NOMO-1 treated with DMSO at 0.1 percent for 48 hours (cell line): ENCODE measurements around the gene KDM4F.
"Not testable (repeated sequence)": the region's sequence is repeated elsewhere in the genome, so short reads cannot be mapped to it uniquely, and the experiment has no call there.

Experiments
- DNase-seq: peaks from one replicate; lab custom pipeline; 2025; ENCODE audit not compliant: unreplicated experiment; lab: John Stamatoyannopoulos, UW

The KDM4F gene

DNA sequence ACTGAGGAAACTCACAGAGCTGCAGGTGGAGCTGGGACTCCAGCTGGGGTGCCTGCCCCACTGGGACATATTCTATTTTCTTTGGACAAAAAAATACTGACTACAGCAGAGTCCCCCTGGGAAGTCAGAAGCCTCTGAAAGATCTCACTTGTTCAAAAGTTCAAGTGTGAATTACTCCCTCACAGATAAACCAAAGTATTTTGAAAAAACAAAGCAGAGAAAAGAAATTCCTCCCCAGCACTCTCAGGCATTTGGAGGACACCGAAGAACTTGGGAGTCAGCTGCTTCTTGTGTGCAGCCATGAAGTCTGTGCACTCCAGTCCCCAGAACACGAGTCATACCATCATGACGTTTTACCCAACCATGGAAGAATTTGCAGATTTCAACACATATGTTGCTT, at the start of gene KDM4F:
TSS of gene KDM4F (plus strand) at position 301 of the 400 bp plus-strand sequence.
- not testable (repeated sequence) for DNase-seq

- DNase-seq, result no peak
These were observed 45.5 kb upstream of the KDM4F start for GRCh38 chr11:95003716-95004115.

DNA sequence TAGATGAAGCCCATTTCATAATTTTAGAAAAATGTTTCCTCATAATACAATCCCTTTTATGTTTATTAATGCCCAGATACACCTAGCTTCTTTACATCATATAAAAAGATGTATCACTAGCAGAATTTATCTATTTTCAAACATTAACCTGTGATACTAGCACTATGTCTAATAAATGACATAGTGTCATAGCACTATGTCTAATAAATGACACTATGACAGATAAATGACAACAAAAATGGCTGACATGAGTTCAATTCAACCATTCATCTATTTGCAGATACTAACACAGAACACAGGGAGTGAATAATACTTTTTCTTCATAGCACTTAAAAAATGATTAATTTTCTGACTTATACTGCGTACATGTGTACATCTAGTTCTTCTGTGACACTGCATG, 43.6 kb upstream of the KDM4F start:
- DNase-seq, result no peak

DNA sequence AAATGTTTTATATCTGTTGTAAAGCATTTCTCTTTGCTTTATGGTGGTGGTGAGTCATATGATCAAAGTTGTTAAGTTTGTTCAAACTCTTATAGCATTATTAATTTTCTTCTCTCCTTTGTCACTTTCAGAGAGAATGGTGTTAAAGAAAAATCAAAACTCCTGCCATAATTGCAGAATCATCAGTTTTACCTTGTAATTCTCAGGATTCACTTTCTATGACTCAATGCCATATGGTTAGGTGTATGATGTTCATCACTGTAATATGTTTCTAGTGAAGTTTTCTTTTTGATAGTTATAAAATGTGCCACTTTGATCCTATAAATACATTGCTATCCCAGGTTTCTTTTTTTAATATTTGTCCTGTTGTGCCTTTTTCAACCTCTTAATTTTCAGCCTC, 37.8 kb upstream of the KDM4F start:
- no peak for DNase-seq

DNA sequence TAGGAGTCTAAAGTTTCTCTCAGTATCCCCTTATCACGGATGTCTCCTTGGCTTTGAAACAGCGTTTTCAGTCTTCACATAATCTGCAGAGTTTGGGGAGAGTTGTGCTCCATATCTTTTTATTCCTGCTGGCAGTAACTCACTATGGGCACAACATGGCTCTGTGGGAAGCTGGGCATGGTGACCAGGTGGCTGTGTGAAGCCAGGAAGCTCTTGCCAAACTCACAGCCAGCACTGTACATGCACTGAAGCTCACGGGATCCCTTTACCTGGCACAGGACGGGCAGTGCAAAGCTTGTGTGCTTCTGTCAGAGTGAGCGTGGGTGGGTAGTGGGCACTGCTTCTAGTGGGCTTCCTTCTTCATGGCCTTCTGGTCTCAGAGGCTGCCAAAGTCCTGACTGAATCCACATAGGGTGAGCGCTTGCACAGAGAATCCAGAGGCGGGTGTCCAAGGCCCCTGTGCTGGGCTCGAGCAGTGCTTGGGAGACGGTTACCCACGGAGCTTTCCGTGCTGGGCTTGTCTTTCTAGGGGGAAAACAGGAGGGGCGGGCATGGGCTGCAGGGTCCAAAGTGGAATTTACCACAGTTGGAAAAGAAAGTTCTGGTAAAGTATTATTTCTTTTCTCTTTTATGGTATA, 34.9 kb upstream of the KDM4F start:
- no peak for DNase-seq

GRCh38 chr11:95016139-95016538, 33.1 kb upstream of the KDM4F start:
- DNase-seq, result no peak

DNA sequence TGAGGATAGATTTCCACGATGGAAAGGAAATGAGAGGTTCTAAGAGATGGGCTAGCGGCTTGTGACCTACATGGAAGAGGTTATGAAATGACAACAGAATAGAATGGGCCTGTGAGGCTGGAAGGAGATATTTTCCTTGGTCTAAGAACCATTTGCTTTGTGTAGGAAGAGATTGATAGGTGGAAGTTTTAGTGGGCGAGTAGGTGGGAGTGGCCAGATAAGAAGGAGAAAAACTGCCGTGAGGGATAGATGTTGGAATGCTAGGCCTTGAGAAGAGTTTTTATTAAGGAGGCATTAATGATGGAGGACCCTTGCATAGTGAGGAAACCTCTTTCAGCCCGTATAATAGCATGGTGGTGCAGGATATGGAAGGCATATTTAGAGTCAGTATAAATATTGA, 27.8 kb upstream of the KDM4F start:
- DNase-seq, result not testable (repeated sequence)

- DNase-seq, result no peak
These were observed 24.3 kb upstream of the KDM4F start, which contains the start of gene KDM4E for GRCh38 chr11:95024958-95025357. Gene KDM4E (plus strand): TSS chr11:95025258. CDS start chr11:95025558, 300 bp downstream.

GRCh38 chr11:95025594-95025993, 23.6 kb upstream of the KDM4F start:
- DNase-seq, result not testable (repeated sequence)

- DNase-seq, result no peak
These were observed 20.9 kb upstream of the KDM4F start for GRCh38 chr11:95028357-95028756.

- no peak for DNase-seq
These were observed 16.2 kb upstream of the KDM4F start for GRCh38 chr11:95033051-95033450.

- no peak for DNase-seq
These were observed 13.9 kb upstream of the KDM4F start for GRCh38 chr11:95035316-95035715.

- DNase-seq, result not testable (repeated sequence)
These were observed 11.7 kb upstream of the KDM4F start for GRCh38 chr11:95037356-95038035.

- DNase-seq, result no peak
These were observed 7.0 kb upstream of the KDM4F start for GRCh38 chr11:95042239-95042638.

- no peak for DNase-seq
These were observed 6.3 kb upstream of the KDM4F start for GRCh38 chr11:95042906-95043305.

GRCh38 chr11:95044010-95044409, 5.2 kb upstream of the KDM4F start:
- no peak for DNase-seq

DNA sequence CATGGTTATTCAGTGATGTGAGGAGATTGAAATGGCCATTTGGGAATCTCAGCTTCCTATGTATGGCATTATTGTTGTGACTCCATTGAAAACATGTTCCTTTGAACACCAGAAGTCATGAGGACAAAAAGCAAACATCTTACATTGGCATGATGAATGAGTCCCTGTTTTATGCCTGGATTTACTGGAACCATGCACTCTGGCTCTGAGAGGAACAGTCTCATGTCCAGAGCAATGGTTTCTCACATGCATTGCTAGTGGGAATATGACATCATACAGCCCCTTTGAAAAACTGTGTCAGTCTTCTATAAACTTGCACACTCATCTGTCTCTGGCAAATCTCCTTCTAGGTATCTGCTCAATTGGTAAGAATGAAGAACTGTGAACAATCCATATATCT, 3.4 kb upstream of the KDM4F start:
- no peak for DNase-seq

DNA sequence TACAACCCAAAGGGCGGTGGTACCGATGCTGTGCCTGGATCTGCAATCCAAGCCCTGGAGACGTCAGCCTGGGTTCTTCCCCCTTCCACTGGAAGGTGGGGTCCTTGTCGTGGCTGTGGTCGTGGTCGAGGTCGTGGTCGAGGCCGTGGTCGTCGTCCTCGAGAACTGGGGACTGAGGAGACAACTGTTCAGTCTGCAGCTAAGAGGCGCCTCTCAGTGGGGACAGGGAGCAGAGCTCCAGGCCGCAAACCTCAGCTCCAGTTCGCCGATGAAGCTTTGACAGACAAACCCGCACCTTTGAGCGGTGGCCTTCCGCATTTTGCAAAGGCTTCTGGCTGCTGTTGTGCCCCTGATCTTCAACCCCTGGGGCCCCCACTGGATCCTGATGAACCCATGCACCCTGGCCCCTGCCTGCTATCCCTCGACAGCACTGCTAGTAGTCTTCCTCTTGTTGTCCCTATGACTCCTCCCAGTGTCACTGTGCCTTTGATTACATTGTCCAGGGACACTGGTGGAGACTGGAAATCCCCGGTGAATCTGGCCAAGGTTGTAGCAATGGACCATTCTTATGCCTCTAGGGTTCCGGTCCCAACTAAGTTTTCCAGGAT, 1.5 kb downstream of the KDM4F start:
- no peak for DNase-seq

DNA sequence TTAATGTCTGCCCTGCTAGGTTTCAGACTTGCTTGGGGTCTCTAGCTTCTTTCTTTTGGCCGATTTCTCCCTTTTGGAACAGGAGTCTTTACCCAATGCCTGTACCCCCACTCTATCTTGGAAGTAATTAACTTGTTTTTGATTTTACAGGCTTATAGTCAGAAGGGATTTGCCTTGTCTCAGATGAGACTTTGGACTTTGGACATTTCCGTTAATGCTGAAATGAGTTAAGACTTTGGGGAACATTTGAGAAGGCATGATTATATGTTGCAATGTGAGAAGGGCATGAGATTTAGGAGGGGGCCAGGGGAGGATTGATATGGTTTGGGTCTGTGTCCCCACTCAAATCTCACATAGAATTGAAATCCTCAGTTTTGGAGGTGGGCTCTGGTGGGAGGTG, 5.1 kb downstream of the KDM4F start:
- DNase-seq, result no peak

- no peak for DNase-seq
These were observed 6.2 kb downstream of the KDM4F start for GRCh38 chr11:95055283-95055897.

DNA sequence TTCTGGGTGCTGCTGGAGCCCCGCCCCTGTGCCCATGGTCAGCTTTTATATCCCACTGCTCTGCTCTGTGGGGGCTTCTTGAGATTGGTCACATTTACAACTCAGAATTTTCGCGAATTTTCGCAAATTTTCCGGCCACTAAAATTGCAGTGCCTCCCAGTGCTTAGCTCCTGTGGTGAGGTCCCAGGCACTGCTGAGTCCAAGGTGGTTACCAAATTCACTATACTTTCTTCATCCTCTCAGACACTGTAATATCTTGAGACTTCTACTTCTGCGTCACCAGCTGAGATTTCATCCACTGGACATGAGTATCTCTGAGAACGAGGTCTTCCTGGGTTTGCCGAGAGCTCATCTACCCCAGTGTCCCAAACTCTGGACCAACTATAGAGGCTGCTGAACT, 8.7 kb downstream of the KDM4F start:
- DNase-seq, result no peak

DNA sequence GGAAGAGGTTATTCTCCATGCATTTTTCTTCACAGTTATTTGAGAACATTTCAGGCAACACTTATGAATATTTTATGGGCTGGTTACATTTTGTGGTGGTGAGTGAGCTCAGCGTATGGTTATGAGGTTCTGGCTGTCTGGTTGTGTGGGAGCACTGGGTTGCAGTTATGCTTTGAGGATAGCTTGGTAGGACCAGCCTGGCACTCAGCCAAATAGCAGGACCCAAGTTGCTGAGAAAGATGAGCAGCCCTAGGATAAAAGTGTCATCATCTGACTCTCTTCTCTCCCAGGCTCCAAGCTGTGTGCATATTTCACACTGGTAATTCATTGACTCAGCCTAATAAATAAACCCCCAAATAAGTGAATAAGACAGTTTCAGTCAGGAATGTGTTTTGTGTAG, 9.4 kb downstream of the KDM4F start:
- DNase-seq, result no peak
